GM12801 (cell line): ENCODE results near the gene PLLP.

Source experiments
- CTCF ChIP-seq: IDR thresholded peaks from one replicate; pipeline ENCODE4 v1.5.1; 2011; ENCODE audit warnings: control low read depth; ENCODE audit not compliant: insufficient read length; ENCODE audit errors: extremely low read depth

The PLLP gene

GRCh38 chr16:57278494-57278893 lies 6.0 kb downstream of the PLLP start:
- TF ChIP-seq CTCF, result no peak

- TF ChIP-seq CTCF, result no peak
These were observed 6.9 kb downstream of the PLLP start for GRCh38 chr16:57277586-57277985.

GRCh38 chr16:57276596-57276995 lies 7.9 kb downstream of the PLLP start:
- no peak for TF ChIP-seq CTCF

GRCh38 chr16:57273826-57274225 lies 10.6 kb downstream of the PLLP start:
- no peak for TF ChIP-seq CTCF

GRCh38 chr16:57273359-57273758 lies 11.1 kb downstream of the PLLP start:
- no peak for TF ChIP-seq CTCF

GRCh38 chr16:57271867-57272495 lies 12.5 kb downstream of the PLLP start:
- no peak for TF ChIP-seq CTCF

- TF ChIP-seq CTCF, result no peak
These were observed 13.5 kb downstream of the PLLP start for GRCh38 chr16:57271063-57271345.
